Nephron progenitor cell (in vitro differentiated cells): Measurements from ENCODE around the gene OSBPL2.

ENCODE experiments used
- DNase-seq: peaks from one replicate; pipeline ENCODE4 v3.0.0; 2021
- H3K27ac Mint-ChIP-seq: 2 replicates; pipeline ENCODE4 v1.8.0; 2021; ENCODE audit warnings: mild to moderate bottlenecking, moderate library complexity, mixed read lengths
- H3K27me3 Mint-ChIP-seq: 2 replicates; pipeline ENCODE4 v1.8.0; 2021; ENCODE audit warnings: mild to moderate bottlenecking, low read depth, mixed read lengths; ENCODE audit not compliant: poor library complexity
- H3K36me3 Mint-ChIP-seq: 2 replicates; pipeline ENCODE4 v1.8.0; 2021; ENCODE audit warnings: low read depth, mixed read lengths
- H3K4me1 Mint-ChIP-seq: 2 replicates; pipeline ENCODE4 v1.8.0; 2021; ENCODE audit warnings: mixed read lengths
- H3K4me3 Mint-ChIP-seq: 2 replicates; pipeline ENCODE4 v1.8.0; 2021; ENCODE audit warnings: mild to moderate bottlenecking, moderate library complexity, mixed read lengths
- H3K9me3 Mint-ChIP-seq: 2 replicates; pipeline ENCODE4 v1.8.0; 2021; ENCODE audit warnings: mild to moderate bottlenecking, moderate library complexity, mixed read lengths
- TF ChIP-seq, protein P1 (sequence below): fragments of 200-600 bp; sonication (generic); IDR thresholded peaks from 2 replicates; pipeline ENCODE4 v1.5.0; 2021; ENCODE audit warnings: antibody characterized with exemption

The OSBPL2 gene

DNA sequence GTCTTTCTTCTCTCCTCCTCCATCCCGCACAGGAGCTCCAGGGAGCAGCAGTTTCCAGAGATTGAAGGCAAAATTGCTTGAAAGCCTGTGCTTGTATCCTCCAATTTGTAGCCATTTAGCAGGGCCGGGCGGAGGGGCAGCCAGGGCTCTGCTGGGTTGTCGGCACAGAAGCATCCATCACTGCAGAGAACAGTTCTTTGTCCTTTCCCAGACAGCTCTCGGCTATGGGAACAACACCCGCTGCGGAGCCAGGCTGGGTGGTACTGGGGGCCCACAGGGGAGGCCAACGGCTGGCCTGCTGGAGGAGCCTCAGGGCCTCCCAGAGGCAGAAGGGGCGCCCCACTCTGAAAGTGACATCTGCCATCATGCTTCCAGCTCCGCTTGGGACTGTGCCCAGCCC is 26.0 kb upstream of the OSBPL2 start:
- H3K27me3 Mint-ChIP-seq, result peaks cover 58% of the 10 kb centered on the region
- no peak overlapping the region for H3K4me3 Mint-ChIP-seq
- TF ChIP-seq, protein P1, sequence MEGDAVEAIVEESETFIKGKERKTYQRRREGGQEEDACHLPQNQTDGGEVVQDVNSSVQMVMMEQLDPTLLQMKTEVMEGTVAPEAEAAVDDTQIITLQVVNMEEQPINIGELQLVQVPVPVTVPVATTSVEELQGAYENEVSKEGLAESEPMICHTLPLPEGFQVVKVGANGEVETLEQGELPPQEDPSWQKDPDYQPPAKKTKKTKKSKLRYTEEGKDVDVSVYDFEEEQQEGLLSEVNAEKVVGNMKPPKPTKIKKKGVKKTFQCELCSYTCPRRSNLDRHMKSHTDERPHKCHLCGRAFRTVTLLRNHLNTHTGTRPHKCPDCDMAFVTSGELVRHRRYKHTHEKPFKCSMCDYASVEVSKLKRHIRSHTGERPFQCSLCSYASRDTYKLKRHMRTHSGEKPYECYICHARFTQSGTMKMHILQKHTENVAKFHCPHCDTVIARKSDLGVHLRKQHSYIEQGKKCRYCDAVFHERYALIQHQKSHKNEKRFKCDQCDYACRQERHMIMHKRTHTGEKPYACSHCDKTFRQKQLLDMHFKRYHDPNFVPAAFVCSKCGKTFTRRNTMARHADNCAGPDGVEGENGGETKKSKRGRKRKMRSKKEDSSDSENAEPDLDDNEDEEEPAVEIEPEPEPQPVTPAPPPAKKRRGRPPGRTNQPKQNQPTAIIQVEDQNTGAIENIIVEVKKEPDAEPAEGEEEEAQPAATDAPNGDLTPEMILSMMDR, result no peak
- no peak overlapping the region for H3K27ac Mint-ChIP-seq
- no peak for DNase-seq
- peaks cover 14% of the 10 kb centered on the region for H3K4me1 Mint-ChIP-seq
- H3K9me3 Mint-ChIP-seq, result no peaks in the 10 kb centered on the region
- no peaks in the 10 kb centered on the region for H3K36me3 Mint-ChIP-seq

DNA sequence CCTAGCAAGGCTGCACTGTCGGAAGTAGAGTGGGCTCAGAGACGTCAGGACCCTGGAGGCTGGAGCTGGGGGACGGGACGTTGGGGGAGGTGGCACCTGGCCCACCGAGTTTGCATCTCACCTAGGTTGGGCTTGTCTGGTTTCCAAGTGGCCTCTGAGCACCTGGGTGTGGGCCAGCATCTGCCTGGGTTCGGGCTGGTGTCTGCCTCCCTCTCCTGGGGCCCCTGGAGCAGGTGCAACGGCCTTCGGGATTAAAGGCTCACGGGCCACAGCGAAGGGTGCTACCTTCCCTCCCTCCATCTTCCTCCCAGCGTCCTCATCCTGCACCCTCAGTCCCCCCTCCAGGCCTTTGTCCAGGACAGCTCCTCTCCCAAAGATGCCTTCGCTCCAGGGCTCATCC is 24.3 kb upstream of the OSBPL2 start:
- no peak overlapping the region for H3K4me3 Mint-ChIP-seq
- H3K9me3 Mint-ChIP-seq, result no peaks in the 10 kb centered on the region
- no peak for DNase-seq
- H3K4me1 Mint-ChIP-seq, result peaks cover 7% of the 10 kb centered on the region
- H3K27ac Mint-ChIP-seq, result no peak overlapping the region
- H3K27me3 Mint-ChIP-seq, result peaks cover 72% of the 10 kb centered on the region
- no peaks in the 10 kb centered on the region for H3K36me3 Mint-ChIP-seq
- TF ChIP-seq, protein P1, result no peak

DNA sequence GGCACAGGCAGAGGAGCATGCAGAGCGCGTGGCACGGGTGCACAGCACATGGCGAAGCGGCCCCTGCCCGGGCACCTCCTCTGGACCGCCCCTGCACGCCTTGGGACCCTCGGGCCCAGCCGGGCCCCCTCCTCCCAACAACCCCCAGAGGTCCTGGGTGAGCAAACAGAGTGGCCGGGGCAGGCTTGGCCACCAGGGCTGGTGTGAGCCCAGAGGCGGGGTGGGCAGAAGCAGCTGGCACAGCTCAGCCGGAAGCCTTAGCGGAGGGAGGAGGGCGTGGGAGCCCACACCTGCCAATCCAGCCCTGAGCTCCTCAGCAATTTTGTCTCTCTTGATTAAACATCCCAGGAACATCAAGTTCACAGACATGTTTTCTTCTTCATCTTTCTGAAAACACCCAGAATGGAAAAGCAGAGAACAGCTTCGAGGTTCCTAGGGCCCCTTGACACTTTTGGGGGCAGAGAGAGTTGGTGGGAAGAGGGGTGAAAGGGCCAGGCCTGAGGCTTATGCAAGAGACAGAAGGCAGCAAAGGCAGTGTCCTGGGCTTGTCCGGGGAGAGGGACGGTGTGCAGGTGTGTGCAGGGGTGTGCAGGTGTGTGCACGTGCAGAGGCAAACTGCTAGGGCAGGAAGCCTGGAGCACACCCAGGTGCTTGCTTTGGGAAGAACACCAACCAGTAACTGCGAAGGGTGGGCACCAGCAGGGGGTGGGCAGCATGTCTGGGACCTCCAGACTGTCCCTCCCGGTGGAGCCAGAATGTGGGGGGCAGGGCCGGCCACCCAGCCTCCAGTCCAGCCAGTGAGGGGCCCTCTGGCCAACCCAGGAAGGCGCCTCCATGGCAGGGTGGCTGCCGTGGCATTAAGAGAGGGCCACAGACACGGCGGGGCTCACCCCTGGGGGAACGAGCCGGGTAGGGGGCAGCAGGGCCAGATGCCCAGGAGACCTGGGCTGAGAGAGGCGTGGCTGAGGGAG is 23.0 kb upstream of the OSBPL2 start:
- Mint-ChIP-seq H3K36me3 (no peaks in the 10 kb centered on the region), H3K27me3 (peaks cover 74% of the 10 kb centered on the region), H3K27ac (no peak overlapping the region), H3K9me3 (no peaks in the 10 kb centered on the region), H3K4me1 (peaks cover 4% of the 10 kb centered on the region), H3K4me3 (no peak overlapping the region)
- DNase-seq, result no peak
- TF ChIP-seq, protein P1, result no peak

DNA sequence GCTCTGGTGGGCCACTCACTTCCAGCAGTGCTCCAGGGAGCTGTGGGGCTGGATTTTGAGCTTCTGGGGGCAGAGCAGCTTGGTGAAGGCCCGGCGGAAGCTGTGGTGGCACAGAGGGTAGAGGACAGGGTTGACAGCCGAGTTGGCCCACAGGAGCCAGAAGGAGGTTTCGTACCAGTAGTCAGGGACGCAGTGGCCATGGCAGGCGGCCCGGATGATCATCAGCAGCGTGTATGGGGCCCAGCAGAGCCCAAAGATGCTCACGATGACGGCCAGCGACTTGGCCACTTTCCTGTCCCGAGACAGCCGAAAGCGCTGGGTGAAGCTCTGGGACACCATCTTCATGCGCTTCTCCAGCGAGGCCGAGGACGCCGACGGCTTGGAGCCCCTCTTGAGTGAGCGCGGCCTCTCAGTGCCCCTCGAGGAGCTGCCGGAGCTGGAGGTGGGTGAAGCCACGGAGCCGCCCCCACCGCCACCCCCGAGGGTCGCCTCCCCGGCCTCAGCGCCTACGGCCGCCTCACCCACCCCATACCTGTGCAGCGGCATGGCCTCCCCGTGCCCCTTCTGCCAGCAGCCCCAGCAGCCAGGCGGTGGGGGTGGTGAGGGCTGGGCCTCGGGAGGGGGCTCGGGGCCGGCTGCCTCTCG is 22.2 kb upstream of the OSBPL2 start:
- H3K27me3 Mint-ChIP-seq, result peaks cover 77% of the 10 kb centered on the region
- H3K9me3 Mint-ChIP-seq, result no peaks in the 10 kb centered on the region
- no peaks in the 10 kb centered on the region for H3K36me3 Mint-ChIP-seq
- H3K4me3 Mint-ChIP-seq, result no peak overlapping the region
- TF ChIP-seq, protein P1, result no peak
- H3K4me1 Mint-ChIP-seq, result peaks cover 7% of the 10 kb centered on the region
- H3K27ac Mint-ChIP-seq, result no peak overlapping the region
- no peak for DNase-seq

DNA sequence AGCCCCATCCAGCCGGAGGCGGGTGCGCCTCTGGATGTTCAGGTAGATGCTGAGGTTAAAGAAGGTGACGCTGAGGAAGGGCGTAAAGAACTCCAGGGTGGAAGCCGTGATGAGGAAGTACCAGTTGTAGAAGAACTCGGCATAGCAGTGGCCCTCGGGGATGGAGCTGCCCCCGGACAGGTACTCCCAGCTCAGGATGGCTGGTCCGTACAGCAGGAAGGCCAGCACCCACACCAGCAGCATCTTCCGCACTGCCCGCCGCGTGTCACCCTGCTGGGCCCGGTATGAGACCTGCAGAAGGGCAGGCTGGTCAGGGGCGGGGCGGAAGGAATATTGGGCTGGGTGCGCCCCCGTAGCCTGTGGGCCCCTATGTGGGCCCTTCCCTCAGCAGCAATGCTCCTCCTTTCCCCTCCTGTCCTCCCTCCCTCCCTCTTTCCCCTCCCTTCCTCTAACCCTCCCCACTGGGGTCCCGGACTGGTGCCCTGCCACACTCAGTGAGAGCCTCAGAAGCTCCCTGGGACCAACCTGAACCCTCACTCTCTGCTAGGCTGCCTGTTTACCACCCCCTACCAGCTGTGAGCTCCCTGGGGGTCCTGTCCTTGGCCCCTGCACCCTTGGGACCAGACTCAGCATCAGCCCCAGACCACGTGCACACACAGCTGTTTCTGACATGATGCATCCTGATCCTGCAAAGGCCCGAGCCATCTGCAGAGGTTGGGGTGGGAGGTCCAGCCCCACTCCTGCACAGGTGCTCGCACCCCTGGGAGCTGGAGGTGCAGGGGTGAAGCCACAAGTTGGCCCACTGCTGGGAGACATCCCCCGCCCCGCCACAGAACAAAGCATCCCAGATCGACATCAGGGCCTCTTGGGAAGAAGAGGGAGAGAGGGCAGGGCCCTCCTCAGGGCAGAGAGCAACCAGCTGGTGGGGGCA is 21.4 kb upstream of the OSBPL2 start:
- no peak overlapping the region for H3K4me3 Mint-ChIP-seq
- H3K27ac Mint-ChIP-seq, result no peak overlapping the region
- H3K4me1 Mint-ChIP-seq, result peaks cover 9% of the 10 kb centered on the region
- H3K36me3 Mint-ChIP-seq, result no peaks in the 10 kb centered on the region
- DNase-seq, result no peak
- peaks cover 81% of the 10 kb centered on the region for H3K27me3 Mint-ChIP-seq
- TF ChIP-seq, protein P1, result no peak
- H3K9me3 Mint-ChIP-seq, result no peaks in the 10 kb centered on the region
